ENCODE measurements around the gene TMEM88.

TMEM88 gene

GRCh38 chr17:7875804-7876370 is 21.0 kb downstream of the TMEM88 start:
- no peaks in the 10 kb centered on the region for H3K9me3 Mint-ChIP-seq

GRCh38 chr17:7878234-7878633 is 23.4 kb downstream of the TMEM88 start:
- Mint-ChIP-seq H3K4me1 (ENCODE audit: low read depth) (peaks cover 4% of the 10 kb centered on the region), H3K36me3 (ENCODE audit: low read depth) (peaks cover 14% of the 10 kb centered on the region), H3K27ac (no peak overlapping the region), H3K27me3 (ENCODE audit: low read depth) (no peaks in the 10 kb centered on the region), H3K4me3 (no peak overlapping the region), H3K9me3 (no peaks in the 10 kb centered on the region)

More at GRCh38 chr17:7875804-7876370, 21.0 kb downstream of the TMEM88 start:
- Mint-ChIP-seq H3K4me1 (ENCODE audit: low read depth) (peaks cover 4% of the 10 kb centered on the region), H3K27ac (no peak overlapping the region), H3K4me3 (no peak overlapping the region), H3K36me3 (ENCODE audit: low read depth) (peaks cover 14% of the 10 kb centered on the region), H3K27me3 (ENCODE audit: low read depth) (no peaks in the 10 kb centered on the region)

GRCh38 chr17:7880076-7880868 is 25.4 kb downstream of the TMEM88 start:
- H3K27ac Mint-ChIP-seq, result no peak overlapping the region
- no peaks in the 10 kb centered on the region for H3K27me3 Mint-ChIP-seq (ENCODE audit: low read depth)
- H3K4me3 Mint-ChIP-seq, result no peak overlapping the region
- H3K36me3 Mint-ChIP-seq (ENCODE audit: low read depth), result peaks cover 8% of the 10 kb centered on the region
- no peaks in the 10 kb centered on the region for H3K4me1 Mint-ChIP-seq (ENCODE audit: low read depth)
- H3K9me3 Mint-ChIP-seq, result no peaks in the 10 kb centered on the region

GRCh38 chr17:7881276-7882054 is 26.6 kb downstream of the TMEM88 start:
- Mint-ChIP-seq H3K9me3 (no peaks in the 10 kb centered on the region), H3K27ac (no peak overlapping the region), H3K4me3 (no peak overlapping the region), H3K27me3 (ENCODE audit: low read depth) (no peaks in the 10 kb centered on the region), H3K36me3 (ENCODE audit: low read depth) (peaks cover under 1% of the 10 kb centered on the region), H3K4me1 (ENCODE audit: low read depth) (no peaks in the 10 kb centered on the region)

GRCh38 chr17:7882068-7882467 is 27.2 kb downstream of the TMEM88 start:
- Mint-ChIP-seq H3K36me3 (ENCODE audit: low read depth) (no peaks in the 10 kb centered on the region), H3K4me3 (no peak overlapping the region), H3K4me1 (ENCODE audit: low read depth) (no peaks in the 10 kb centered on the region), H3K27me3 (ENCODE audit: low read depth) (no peaks in the 10 kb centered on the region), H3K9me3 (no peaks in the 10 kb centered on the region), H3K27ac (no peak overlapping the region)

GRCh38 chr17:7882629-7883028 is 27.8 kb downstream of the TMEM88 start:
- H3K4me1 Mint-ChIP-seq (ENCODE audit: low read depth), result no peaks in the 10 kb centered on the region
- no peaks in the 10 kb centered on the region for H3K27me3 Mint-ChIP-seq (ENCODE audit: low read depth)
- H3K27ac Mint-ChIP-seq, result no peak overlapping the region
- no peak overlapping the region for H3K4me3 Mint-ChIP-seq
- no peaks in the 10 kb centered on the region for H3K9me3 Mint-ChIP-seq
- H3K36me3 Mint-ChIP-seq (ENCODE audit: low read depth), result no peaks in the 10 kb centered on the region

GRCh38 chr17:7883781-7884386 is 29.0 kb downstream of the TMEM88 start:
- Mint-ChIP-seq H3K27ac (peak overlapping the region; percentile 69), H3K36me3 (ENCODE audit: low read depth) (no peaks in the 10 kb centered on the region), H3K4me3 (peak overlapping the region; percentile 56), H3K27me3 (ENCODE audit: low read depth) (no peaks in the 10 kb centered on the region), H3K9me3 (no peaks in the 10 kb centered on the region), H3K4me1 (ENCODE audit: low read depth) (no peaks in the 10 kb centered on the region)

- Mint-ChIP-seq H3K4me3 (peak overlapping the region; percentile 76), H3K4me1 (ENCODE audit: low read depth) (peaks cover 4% of the 10 kb centered on the region), H3K36me3 (ENCODE audit: low read depth) (no peaks in the 10 kb centered on the region), H3K27ac (peak overlapping the region; percentile 82), H3K27me3 (ENCODE audit: low read depth) (no peaks in the 10 kb centered on the region), H3K9me3 (no peaks in the 10 kb centered on the region)
These were observed 29.9 kb downstream of the TMEM88 start for GRCh38 chr17:7884581-7885366.

- Mint-ChIP-seq H3K27ac (no peak overlapping the region), H3K27me3 (ENCODE audit: low read depth) (no peaks in the 10 kb centered on the region), H3K36me3 (ENCODE audit: low read depth) (peaks cover 4% of the 10 kb centered on the region), H3K4me1 (ENCODE audit: low read depth) (peaks cover 6% of the 10 kb centered on the region), H3K9me3 (no peaks in the 10 kb centered on the region), H3K4me3 (peak overlapping the region; percentile 43)
These were observed 30.7 kb downstream of the TMEM88 start for GRCh38 chr17:7885367-7886226.

GRCh38 chr17:7886227-7887037 is 31.6 kb downstream of the TMEM88 start:
- Mint-ChIP-seq H3K27me3 (ENCODE audit: low read depth) (no peaks in the 10 kb centered on the region), H3K36me3 (ENCODE audit: low read depth) (peaks cover 6% of the 10 kb centered on the region), H3K9me3 (no peaks in the 10 kb centered on the region), H3K4me1 (ENCODE audit: low read depth) (peaks cover 6% of the 10 kb centered on the region), H3K4me3 (no peak overlapping the region), H3K27ac (no peak overlapping the region)

- Mint-ChIP-seq H3K27ac (no peak overlapping the region), H3K4me3 (no peak overlapping the region), H3K4me1 (ENCODE audit: low read depth) (peaks cover 8% of the 10 kb centered on the region), H3K36me3 (ENCODE audit: low read depth) (peaks cover 10% of the 10 kb centered on the region), H3K9me3 (no peaks in the 10 kb centered on the region), H3K27me3 (ENCODE audit: low read depth) (no peaks in the 10 kb centered on the region)
These were observed 32.2 kb downstream of the TMEM88 start for GRCh38 chr17:7887038-7887481.

- no peak overlapping the region for H3K4me3 Mint-ChIP-seq
- peaks cover 11% of the 10 kb centered on the region for H3K36me3 Mint-ChIP-seq (ENCODE audit: low read depth)
- H3K4me1 Mint-ChIP-seq (ENCODE audit: low read depth), result peaks cover 9% of the 10 kb centered on the region
- H3K9me3 Mint-ChIP-seq, result no peaks in the 10 kb centered on the region
- H3K27me3 Mint-ChIP-seq (ENCODE audit: low read depth), result no peaks in the 10 kb centered on the region
- no peak overlapping the region for H3K27ac Mint-ChIP-seq
These were observed 32.8 kb downstream of the TMEM88 start for GRCh38 chr17:7887482-7888183.

All from T-helper 1 cell treated with Interleukin-12 subunit alpha and Interleukin-12 subunit beta and Interleukin-4 antibody, amounts not matched to agents 30 μg/mL and 1 μg/mL, for 36 hours (primary cell).